GM18505 (cell line): ENCODE measurements around the gene ATP2C2.

Experiments
- ATAC-seq: cut with Tn5 transposase; IDR thresholded peaks from one replicate; pipeline ENCODE4 v1.9.1; 2021; ENCODE audit not compliant: unreplicated experiment
- POLR2A ChIP-seq: IDR thresholded peaks from 4 replicates; pipeline ENCODE4 v1.6.1; 2011; ENCODE audit warnings: borderline replicate concordance; ENCODE audit not compliant: insufficient read depth, insufficient read length; ENCODE audit errors: extremely low read depth

The ATP2C2 gene

GRCh38 chr16:84482951-84483881 is 114.9 kb downstream of the ATP2C2 start:
- ATAC-seq, result no peak
- TF ChIP-seq POLR2A, result no peak

- ATAC-seq, result no peak
- TF ChIP-seq POLR2A, result no peak
Measured at GRCh38 chr16:84483882-84484565, 115.7 kb downstream of the ATP2C2 start.

- TF ChIP-seq POLR2A, result no peak
- no peak for ATAC-seq
Measured at GRCh38 chr16:84484579-84485254, 116.4 kb downstream of the ATP2C2 start.

DNA sequence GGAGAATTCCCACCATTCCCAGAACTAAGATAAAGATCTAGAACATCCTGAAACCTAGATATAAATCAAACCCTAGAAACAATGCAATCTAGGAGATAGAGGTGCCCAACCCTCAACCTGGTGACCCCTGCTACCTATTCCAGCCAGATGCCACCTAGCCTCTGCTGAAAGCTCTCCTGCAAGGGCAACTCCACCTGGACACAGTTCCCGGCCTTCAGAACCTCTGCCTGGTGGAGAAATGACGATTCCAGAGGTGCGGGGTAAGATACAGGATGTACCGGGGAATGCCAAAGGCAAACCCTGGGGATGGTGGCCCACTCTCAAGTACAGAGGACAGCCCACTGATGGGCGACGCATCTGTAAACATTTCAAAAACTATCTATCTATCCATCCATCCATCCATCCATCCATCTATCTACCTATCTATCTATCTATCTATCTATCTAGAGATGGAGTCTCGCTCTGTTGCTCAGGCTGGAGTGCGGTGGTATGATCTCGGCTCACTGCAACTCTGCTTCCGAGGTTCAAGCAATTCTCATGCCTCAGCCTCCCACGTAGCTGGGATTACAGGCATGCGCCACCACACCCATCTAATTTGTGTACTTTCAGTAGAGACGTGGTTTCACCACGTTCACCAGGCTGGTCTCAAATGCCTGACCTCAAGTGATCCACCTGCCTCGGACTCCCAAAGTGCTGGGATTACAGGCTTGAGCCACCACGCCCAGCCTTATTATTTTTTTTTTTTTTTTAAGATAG is 117.1 kb downstream of the ATP2C2 start:
- no peak for ATAC-seq

GRCh38 chr16:84486126-84486525 is 117.8 kb downstream of the ATP2C2 start:
- no peak for ATAC-seq
- TF ChIP-seq POLR2A, result no peak

More for the DNA sequence above, 117.1 kb downstream of the ATP2C2 start:
- TF ChIP-seq POLR2A, result no peak

- no peak for TF ChIP-seq POLR2A
- no peak for ATAC-seq
Measured at GRCh38 chr16:84486551-84487235, 118.4 kb downstream of the ATP2C2 start.

DNA sequence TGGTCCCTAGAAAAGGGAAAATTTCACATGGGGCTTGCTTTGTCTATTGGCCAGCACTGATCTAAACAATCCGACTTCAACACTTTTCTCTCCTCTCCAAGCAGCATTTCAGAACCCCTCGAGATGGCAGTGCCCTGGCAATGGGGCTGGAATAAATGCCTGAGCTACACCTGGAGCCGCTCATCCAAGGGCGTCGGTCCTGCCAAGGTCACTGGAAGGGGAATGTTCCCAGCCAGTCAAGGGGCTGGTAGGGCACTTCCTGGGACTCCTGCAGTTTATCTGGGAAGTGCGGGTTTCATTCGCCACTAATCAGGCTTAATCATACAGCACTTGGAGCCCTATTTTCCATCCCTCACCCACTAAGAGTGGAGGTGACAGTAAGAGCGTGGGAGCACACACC is 119.0 kb downstream of the ATP2C2 start:
- no peak for TF ChIP-seq POLR2A
- ATAC-seq, result no peak

DNA sequence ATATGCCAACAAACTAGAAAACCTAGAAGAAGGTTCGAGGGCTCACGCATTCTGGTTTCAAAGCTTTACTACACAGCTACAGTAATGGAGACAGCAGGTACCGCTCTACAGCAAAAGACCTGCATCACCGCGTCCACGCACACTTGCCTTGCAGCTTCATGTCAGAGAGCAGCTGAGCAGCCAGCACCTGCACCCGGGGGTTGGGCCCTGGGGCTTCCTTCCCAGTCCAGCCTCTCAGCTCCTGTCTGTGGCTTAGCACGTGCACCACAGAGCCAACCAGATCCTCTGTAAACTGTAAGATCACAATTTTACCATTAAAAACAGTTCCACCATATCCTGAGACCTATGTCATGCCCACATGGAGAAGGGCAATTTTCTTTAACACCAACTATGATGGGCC is 120.8 kb downstream of the ATP2C2 start:
- no peak for TF ChIP-seq POLR2A

GRCh38 chr16:84495506-84495905 is 127.2 kb downstream of the ATP2C2 start:
- no peak for TF ChIP-seq POLR2A
- no peak for ATAC-seq

More for the DNA sequence above, 120.8 kb downstream of the ATP2C2 start:
- no peak for ATAC-seq

GRCh38 chr16:84496991-84497390 is 128.7 kb downstream of the ATP2C2 start:
- no peak for TF ChIP-seq POLR2A
- no peak for ATAC-seq

DNA sequence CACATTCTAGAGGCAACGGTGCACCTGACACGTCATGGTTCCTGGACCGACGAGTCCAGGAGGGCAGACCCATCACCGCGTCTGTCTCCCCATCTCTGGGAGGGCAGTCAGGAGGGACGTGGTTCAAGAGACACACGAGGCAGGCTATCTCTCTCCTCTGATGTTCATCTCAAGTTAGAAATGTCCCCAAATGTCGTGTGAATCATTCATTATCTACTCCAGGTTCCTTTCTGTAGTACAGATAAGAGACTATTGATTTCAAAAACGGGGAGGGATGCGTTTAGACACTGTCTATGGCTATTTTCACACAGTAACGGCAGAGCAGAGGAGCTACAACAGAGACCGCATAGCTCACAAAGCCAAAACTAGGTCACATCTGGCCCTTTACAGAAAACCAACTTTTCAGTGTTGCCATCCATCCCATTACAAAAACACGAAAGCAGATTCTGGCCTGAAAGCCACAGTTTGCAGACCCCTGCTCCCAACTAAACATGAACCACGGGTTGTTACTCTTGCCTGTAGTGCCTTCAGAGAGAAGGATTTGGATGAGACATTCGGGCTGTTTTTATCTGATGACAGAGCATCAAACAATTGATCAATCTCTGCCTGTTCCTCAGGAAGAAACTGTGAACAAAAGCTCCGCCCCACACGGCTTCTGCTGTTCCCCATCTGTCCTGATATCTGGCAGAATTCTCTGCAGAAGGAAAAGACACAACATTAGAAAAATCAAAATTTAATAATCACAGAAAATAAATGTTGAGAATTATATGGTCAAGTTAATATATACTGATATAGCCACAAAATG is 129.3 kb downstream of the ATP2C2 start:
- no peak for TF ChIP-seq POLR2A
- ATAC-seq, result no peak
